H1 (cell line): Measurements from ENCODE around the gene GRAMD1B. TPM values are rescaled to one million over a fixed set of nuclear protein-coding genes. Genes with fewer than 3 reads are reported as not detected.

Source experiments
- ATF3 ChIP-seq: IDR thresholded peaks from 2 replicates; pipeline ENCODE4 v1.6.1; 2011; ENCODE audit warnings: low read depth, mild to moderate bottlenecking, low read length; ENCODE audit not compliant: insufficient read depth
- KDM1A ChIP-seq: fragments of 200-600, 300-600 bp; sonication (generic); IDR thresholded peaks from 2 replicates; pipeline ENCODE4 v1.7.1; 2016; ENCODE audit warnings: mild to moderate bottlenecking, low read length, borderline replicate concordance
- TCF12 ChIP-seq: IDR thresholded peaks from 2 replicates; pipeline ENCODE4 v1.6.1; 2011; ENCODE audit warnings: low read depth, mild to moderate bottlenecking, low read length
- YY1 ChIP-seq: IDR thresholded peaks from 2 replicates; pipeline ENCODE4 v1.6.1; 2011; ENCODE audit warnings: low read depth, mild to moderate bottlenecking, low read length
- polyA plus RNA-seq, 7 experiments: library from polyadenylated mRNA; depleted of rRNA in 3 of 7; stranded (reverse) in 5 of 7; unstranded in 2 of 7; fragments of >200 nt in 5 of 7; fragments of 200-250 nt in 2 of 7; gene quantifications; 1 replicate in 5 of 7; 2 replicates in 1 of 7; 4 replicates in 1 of 7; pipeline versions ENCODE4 v1.2.1 to v1.2.3, GENCODE V29; 2011 to 2013; ENCODE audit warnings: missing spikeins in 2 of 7, mixed read lengths in 2 of 7
- total RNA-seq: library from RNA; stranded (reverse); fragmentation: NEBNext Ultra II Directional; extraction: Animal tissue kit (Norgen Biotek cat#: 25700); gene quantifications from 2 replicates; pipeline ENCODE4 v1.2.1, GENCODE V29; 2021

Gene GRAMD1B
- total and polyA plus RNA-seq, 2 of the 8 experiments (the other 6 are each of a cell fraction or from before 2014, with no cell fraction given), result 10.1 to 21.2 TPM

- no peak for TF ChIP-seq ATF3
- TF ChIP-seq KDM1A, result no peak
- no peak for TF ChIP-seq YY1
- no peak for TF ChIP-seq TCF12
- TF ChIP-seq, all 59 proteins: peak for 0
Observed at GRCh38 chr11:123650901-123651300, 220.8 kb downstream of the GRAMD1B start (continued).
